ENCODE measurements around the gene GSTCD.
A peak's percentile ranks its signal among the peaks of the same experiment; 100 is the strongest.

Gene GSTCD

GRCh38 chr4:105836537-105836936, 128.0 kb downstream of the GSTCD start:
- H3K9ac ChIP-seq (ENCODE audit: low read depth, low read length), result no peak overlapping the region
- no peaks in the 10 kb centered on the region for H3K9me3 ChIP-seq (ENCODE audit: insufficient read depth, low read length, severe bottlenecking)
- H3K4me3 ChIP-seq (ENCODE audit: low read depth in 1 of 2, low read length in 2 of 2), result no peak overlapping the region
- peaks cover 37% of the 10 kb centered on the region for H3K36me3 ChIP-seq (ENCODE audit: insufficient read depth, low read length)
- no peak for TF ChIP-seq EZH2 (IDR thresholded peaks at IDR 0.05; ENCODE audit: borderline replicate concordance, low read depth, low read length, severe bottlenecking)
- TF ChIP-seq CTCF (IDR thresholded peaks at IDR 0.05; ENCODE audit: borderline replicate concordance, extremely low read depth, low read length, poor library complexity, severe bottlenecking), result no peak
- ATAC-seq (ENCODE audit: insufficient read depth, low read depth), result peak; percentile 37; the same call in 2 of the 3 replicates
- no peaks in the 10 kb centered on the region for H3K27me3 ChIP-seq (ENCODE audit: insufficient read depth, low read length, poor library complexity)
- no peak for DNase-seq
- H3K79me2 ChIP-seq (ENCODE audit: insufficient read depth, low read length), result no peaks in the 10 kb centered on the region
- no peak overlapping the region for H3K4me2 ChIP-seq (ENCODE audit: insufficient read depth, low read length)
- H2AFZ ChIP-seq (ENCODE audit: low read depth, low read length), result no peak overlapping the region
- no peak overlapping the region for H3K27ac ChIP-seq (ENCODE audit: low read length)
- H4K20me1 ChIP-seq (ENCODE audit: insufficient read depth, low read length), result no peaks in the 10 kb centered on the region
- no peaks in the 10 kb centered on the region for H3K4me1 ChIP-seq (ENCODE audit: insufficient read depth, low read length)

DNA sequence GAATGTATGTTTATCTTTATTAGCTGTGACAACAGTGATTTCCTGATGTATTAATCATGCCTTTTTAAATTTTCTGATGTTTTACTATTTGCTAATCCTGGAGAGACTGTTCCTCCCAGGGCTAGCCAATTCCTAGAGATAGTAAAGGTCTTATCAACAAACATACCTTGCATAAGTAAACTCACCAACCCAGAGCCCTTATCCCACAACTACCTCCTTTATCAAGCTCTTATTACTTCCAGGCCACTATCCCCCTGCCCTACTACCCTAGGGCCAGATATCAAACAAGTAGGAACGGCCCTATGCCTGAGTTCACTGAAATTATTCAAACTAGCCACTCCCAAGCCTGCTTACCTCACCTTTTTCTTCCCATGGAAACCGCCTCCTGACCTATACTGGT, 128.5 kb downstream of the GSTCD start:
- no peak overlapping the region for H3K27ac ChIP-seq (ENCODE audit: low read length)
- no peak overlapping the region for H3K4me3 ChIP-seq (ENCODE audit: low read depth in 1 of 2, low read length in 2 of 2)
- ATAC-seq (ENCODE audit: insufficient read depth, low read depth), result no peak
- no peaks in the 10 kb centered on the region for H3K27me3 ChIP-seq (ENCODE audit: insufficient read depth, low read length, poor library complexity)
- no peak for DNase-seq
- no peak for TF ChIP-seq EZH2 (IDR thresholded peaks at IDR 0.05; ENCODE audit: borderline replicate concordance, low read depth, low read length, severe bottlenecking)
- H3K4me1 ChIP-seq (ENCODE audit: insufficient read depth, low read length), result no peaks in the 10 kb centered on the region
- H3K9ac ChIP-seq (ENCODE audit: low read depth, low read length), result no peak overlapping the region
- H3K4me2 ChIP-seq (ENCODE audit: insufficient read depth, low read length), result no peak overlapping the region
- no peaks in the 10 kb centered on the region for H3K9me3 ChIP-seq (ENCODE audit: insufficient read depth, low read length, severe bottlenecking)
- no peaks in the 10 kb centered on the region for H3K79me2 ChIP-seq (ENCODE audit: insufficient read depth, low read length)
- no peak overlapping the region for H2AFZ ChIP-seq (ENCODE audit: low read depth, low read length)
- peaks cover 40% of the 10 kb centered on the region for H3K36me3 ChIP-seq (ENCODE audit: insufficient read depth, low read length)
- no peaks in the 10 kb centered on the region for H4K20me1 ChIP-seq (ENCODE audit: insufficient read depth, low read length)

GRCh38 chr4:105838082-105838481, 129.5 kb downstream of the GSTCD start:
- no peaks in the 10 kb centered on the region for H3K4me1 ChIP-seq (ENCODE audit: insufficient read depth, low read length)
- TF ChIP-seq EZH2 (IDR thresholded peaks at IDR 0.05; ENCODE audit: borderline replicate concordance, low read depth, low read length, severe bottlenecking), result no peak
- TF ChIP-seq CTCF (IDR thresholded peaks at IDR 0.05; ENCODE audit: borderline replicate concordance, extremely low read depth, low read length, poor library complexity, severe bottlenecking), result no peak
- no peaks in the 10 kb centered on the region for H3K27me3 ChIP-seq (ENCODE audit: insufficient read depth, low read length, poor library complexity)

GRCh38 chr4:105840426-105841174, 132.0 kb downstream of the GSTCD start:
- DNase-seq (no peak), ATAC-seq (ENCODE audit: insufficient read depth, low read depth) (no peak)
- Histone ChIP-seq H3K4me2 (ENCODE audit: insufficient read depth, low read length) (no peak overlapping the region), H3K9me3 (ENCODE audit: insufficient read depth, low read length, severe bottlenecking) (no peaks in the 10 kb centered on the region), H3K9ac (ENCODE audit: low read depth, low read length) (no peak overlapping the region), H4K20me1 (ENCODE audit: insufficient read depth, low read length) (no peaks in the 10 kb centered on the region), H3K27ac (ENCODE audit: low read length) (no peak overlapping the region), H3K27me3 (ENCODE audit: insufficient read depth, low read length, poor library complexity) (no peaks in the 10 kb centered on the region), H3K4me1 (ENCODE audit: insufficient read depth, low read length) (no peaks in the 10 kb centered on the region), H3K4me3 (ENCODE audit: low read depth in 1 of 2, low read length in 2 of 2) (no peak overlapping the region), H2AFZ (ENCODE audit: low read depth, low read length) (no peak overlapping the region), H3K79me2 (ENCODE audit: insufficient read depth, low read length) (no peaks in the 10 kb centered on the region), H3K36me3 (ENCODE audit: insufficient read depth, low read length) (peaks cover 40% of the 10 kb centered on the region)
- TF ChIP-seq CTCF (IDR thresholded peaks at IDR 0.05; ENCODE audit: borderline replicate concordance, extremely low read depth, low read length, poor library complexity, severe bottlenecking) (no peak), EZH2 (IDR thresholded peaks at IDR 0.05; ENCODE audit: borderline replicate concordance, low read depth, low read length, severe bottlenecking) (no peak)

More at GRCh38 chr4:105838082-105838481, 129.5 kb downstream of the GSTCD start:
- no peak overlapping the region for H3K4me2 ChIP-seq (ENCODE audit: insufficient read depth, low read length)
- DNase-seq (no peak), ATAC-seq (ENCODE audit: insufficient read depth, low read depth) (no peak)
- no peak overlapping the region for H3K9ac ChIP-seq (ENCODE audit: low read depth, low read length)
- no peaks in the 10 kb centered on the region for H3K79me2 ChIP-seq (ENCODE audit: insufficient read depth, low read length)
- no peak overlapping the region for H3K27ac ChIP-seq (ENCODE audit: low read length)
- no peaks in the 10 kb centered on the region for H4K20me1 ChIP-seq (ENCODE audit: insufficient read depth, low read length)
- H3K36me3 ChIP-seq (ENCODE audit: insufficient read depth, low read length), result peaks cover 42% of the 10 kb centered on the region
- no peaks in the 10 kb centered on the region for H3K9me3 ChIP-seq (ENCODE audit: insufficient read depth, low read length, severe bottlenecking)
- H3K4me3 ChIP-seq (ENCODE audit: low read depth in 1 of 2, low read length in 2 of 2), result no peak overlapping the region
- H2AFZ ChIP-seq (ENCODE audit: low read depth, low read length), result no peak overlapping the region
